ENCODE data around the gene MAMDC2.
"Not testable (repeated sequence)": the region's sequence is repeated elsewhere in the genome, so short reads cannot be mapped to it uniquely, and the experiment has no call there.

Gene MAMDC2

DNA sequence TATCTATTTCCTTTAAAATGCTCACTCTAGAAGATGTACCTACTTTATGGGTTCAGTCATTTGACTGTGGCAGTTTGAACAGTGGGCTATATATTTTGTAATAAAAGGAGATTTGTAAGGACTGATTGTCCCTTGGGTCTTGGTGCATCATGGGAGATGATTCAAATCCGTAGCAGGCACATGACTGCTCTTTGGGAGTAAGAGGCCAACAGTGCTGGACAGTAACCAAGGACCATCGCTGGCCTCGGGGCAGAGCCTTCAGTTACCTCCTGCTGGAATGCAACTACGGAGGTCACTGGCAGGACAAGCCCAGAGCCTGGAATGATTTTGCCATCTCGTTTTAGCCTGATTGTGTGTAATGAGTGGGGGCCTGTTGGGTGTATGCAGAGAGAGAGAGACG, 7.0 kb upstream of the MAMDC2 start:
- DNase-seq (ENCODE audit: low read depth), result no peak

DNA sequence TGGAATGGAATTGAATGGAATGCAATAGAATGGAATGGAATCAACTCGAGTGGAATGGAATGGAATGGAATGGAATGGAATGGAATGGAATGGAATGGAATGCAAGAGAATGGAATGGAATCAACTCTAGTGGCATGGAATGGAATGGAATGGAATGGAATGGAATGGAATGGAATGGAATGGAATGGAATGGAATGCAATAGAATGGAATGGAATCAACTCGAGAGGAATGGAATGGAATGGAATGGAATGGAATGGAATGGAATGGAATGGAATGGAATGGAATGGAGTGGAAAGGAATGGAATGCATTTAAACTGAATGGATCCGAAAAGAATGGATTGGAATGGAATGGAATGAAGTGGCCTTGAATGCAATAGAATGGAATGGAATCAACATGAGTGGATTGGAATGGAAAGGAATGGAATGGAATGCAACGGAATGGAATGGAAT, 5.5 kb upstream of the MAMDC2 start:
- DNase-seq (ENCODE audit: low read depth), result not testable (repeated sequence)

DNA sequence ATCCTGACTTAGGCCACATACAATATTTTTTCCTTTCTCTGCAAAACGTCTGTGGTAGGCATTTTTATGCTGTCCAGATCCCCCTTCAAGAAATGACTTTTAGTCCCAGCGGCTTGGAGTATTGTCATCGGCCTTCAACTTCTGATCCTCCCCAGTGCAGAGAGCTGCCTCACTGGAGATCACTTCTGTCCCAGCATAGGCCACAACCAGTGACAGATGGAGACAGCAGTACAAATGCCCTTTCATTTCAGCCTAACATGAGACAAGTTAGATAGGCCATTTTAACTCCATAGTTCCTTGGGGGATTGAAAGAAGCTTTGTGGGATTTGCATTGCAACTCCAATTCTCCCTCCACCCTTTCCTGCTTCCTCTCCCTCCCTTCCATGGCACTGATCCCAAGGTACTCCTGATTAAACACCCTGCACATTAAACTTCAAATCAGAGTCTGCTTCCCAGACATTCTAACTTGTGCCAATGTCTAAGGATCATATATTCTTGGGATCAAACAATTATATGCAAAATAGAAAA, 3.2 kb upstream of the MAMDC2 start:
- DNase-seq (ENCODE audit: low read depth), result no peak

DNA sequence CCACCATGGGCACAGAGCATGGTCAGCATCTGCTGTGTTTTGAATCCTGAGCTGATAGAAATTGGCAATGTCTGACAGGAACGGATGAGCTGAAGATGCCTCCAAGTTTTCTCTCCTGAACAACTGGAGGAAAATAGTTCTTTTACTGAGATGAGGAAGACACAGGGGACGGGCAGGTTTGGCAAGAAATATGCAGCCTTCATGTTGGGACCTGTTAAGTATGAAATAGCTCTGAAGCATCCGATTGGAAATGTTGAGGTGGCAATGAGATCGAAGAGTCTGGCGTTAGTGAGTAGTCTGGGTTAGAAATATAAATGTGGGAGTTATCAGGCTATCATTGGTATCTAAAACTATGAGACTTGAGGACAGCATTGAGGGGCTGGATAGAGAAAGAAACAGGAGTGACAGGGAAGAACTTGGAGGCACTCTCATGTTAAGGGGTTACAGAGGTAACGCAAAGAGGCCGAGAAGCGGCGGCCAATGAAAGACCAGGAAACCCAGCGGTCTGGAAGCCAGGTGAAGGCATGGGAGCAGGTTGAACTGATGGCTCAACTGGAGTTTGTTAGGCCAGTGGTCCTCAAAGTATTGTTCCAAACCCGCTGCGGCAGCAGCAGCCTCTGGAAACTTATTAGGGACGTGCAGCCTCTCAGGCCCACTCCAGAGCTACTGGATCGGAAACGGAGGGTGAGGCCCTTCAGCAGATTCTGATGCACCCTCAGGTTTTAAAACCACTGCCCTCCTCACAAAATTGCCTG, 1.0 kb upstream of the MAMDC2 start:
- no peak for DNase-seq (ENCODE audit: low read depth)

DNA sequence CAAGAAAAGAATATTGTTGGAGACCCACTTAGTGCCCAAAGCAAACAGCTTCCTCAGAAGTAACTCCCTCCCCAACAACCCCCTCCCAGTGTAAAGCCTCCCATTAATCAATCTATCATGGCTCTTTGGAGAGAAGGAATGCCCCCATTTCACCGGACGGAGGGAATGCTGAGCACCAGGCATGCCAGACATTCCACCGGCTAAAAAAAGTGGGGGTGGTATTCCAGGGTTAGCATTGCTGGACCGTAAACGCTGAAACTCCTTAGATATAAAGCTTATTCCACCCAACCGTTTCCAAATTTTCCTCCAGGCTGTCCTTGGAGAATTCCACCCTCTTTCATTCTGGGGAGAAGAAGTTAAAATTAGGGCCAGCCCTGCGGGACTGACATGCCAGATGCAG, 363 bp upstream of the MAMDC2 start:
- no peak for DNase-seq (ENCODE audit: low read depth)

DNA sequence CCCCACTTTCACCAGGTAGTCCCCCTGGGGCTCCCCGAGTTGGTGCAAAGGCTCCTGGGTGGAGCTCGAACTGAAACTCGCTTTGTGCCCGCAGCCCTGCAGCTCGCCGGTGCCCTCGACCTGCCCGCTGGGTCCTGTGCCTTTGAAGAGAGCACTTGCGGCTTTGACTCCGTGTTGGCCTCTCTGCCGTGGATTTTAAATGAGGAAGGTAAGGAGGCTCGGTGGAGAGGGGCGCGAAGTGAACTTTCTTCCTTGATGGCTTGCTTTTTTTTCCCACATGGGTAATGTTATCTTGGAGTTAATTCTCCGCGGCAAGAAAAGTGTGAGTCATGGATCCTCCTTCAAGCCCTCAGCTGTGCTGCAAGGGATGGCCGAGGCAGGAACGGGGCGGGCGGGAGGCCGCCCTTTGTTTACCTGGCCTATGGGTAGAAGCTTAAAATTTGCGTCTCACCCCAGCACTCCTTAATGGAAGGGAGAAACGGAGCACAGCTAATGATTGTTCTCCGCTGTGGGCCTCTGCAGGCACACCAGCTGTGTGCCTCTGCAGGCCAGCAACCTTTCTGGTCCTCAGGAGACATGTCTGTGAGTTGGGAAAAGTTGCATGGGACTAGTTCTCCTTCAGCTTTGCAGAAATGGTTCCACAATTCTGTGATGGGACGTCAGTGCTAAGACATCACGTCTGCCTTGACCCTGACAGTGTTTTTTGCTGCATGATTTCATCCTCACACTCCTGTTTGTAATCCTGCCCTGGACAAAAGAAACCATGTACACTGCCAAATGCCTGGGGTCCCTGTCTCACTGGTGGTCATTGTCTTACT, 1.1 kb downstream of the MAMDC2 start:
- no peak for DNase-seq (ENCODE audit: low read depth)

DNA sequence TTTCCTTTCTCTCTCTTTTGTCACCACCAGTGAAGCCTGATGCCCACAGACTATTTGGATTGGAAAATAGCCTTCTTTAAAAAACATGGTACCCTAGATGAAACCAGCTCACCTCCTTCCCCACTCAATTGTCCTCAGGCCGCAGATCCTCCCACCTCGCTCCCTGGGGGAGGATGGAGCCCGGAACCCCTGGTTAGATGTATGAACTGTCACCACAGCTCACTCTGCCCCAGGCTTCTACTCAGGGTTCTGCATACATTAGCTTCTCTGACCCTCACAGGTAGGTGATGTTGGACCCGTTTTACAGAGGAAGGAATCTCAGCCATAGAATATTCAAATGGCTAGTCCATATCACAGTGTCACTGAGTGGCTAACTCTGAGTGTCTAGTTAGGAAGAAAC, 1.8 kb downstream of the MAMDC2 start:
- DNase-seq (ENCODE audit: low read depth), result no peak

DNA sequence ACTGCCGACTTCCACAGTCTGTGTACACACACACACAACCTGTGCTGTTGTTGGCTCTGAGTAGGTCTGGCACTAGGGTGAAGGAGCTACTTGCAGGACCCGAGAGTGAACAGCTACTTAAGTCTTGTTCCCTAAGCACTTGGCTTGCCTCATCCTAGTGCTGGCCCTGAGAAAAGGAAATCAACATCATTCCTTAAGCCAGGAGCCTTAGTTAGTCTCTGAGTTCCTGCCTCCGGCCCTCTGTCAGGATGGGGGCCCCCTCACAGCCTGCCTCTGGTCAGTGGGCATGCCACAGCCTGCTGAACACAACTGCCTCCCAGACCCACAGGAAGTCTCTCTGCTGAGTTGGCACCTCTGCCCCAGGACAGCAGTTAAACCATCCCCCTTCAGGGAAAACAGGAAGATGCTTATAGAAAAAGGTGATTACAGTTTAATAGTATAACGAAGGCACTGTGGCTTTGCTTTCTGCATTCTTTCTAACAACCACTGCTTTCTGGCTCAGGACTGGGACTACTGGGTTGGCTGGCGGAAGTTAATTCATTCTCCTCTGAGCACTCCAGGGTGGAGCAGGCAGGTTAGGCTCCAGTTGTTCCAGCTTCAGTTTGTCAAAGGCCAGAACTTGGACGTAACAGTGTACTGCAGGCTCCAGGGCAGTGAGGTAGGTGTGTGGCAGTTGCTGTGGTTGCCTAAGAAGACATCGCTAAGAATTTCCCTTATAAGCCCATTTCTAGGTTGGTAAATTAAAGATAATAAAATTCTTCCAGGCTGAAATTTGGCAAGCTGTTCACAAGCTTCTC, 2.8 kb downstream of the MAMDC2 start:
- no peak for DNase-seq (ENCODE audit: low read depth)

DNA sequence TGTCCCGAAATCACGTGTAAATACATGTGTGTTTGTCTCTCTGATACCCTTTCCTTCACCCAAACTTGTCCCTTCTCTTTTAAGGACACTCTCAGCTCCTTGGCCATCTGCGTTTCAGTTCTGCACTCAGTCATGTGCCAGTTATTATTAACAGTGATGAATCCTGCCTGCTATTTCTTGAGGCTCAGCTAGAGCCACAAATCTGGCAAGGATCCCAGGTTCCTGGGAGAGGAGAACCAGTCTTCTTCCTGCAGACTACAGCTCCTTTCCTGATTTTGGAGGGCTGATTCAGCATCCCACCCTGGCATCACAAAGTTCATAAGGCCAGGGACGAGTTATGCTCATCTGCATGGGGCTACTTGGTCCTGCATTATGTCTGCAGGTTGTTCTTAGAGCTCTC, 5.6 kb downstream of the MAMDC2 start:
- peak; percentile 31 for DNase-seq (ENCODE audit: low read depth)

DNA sequence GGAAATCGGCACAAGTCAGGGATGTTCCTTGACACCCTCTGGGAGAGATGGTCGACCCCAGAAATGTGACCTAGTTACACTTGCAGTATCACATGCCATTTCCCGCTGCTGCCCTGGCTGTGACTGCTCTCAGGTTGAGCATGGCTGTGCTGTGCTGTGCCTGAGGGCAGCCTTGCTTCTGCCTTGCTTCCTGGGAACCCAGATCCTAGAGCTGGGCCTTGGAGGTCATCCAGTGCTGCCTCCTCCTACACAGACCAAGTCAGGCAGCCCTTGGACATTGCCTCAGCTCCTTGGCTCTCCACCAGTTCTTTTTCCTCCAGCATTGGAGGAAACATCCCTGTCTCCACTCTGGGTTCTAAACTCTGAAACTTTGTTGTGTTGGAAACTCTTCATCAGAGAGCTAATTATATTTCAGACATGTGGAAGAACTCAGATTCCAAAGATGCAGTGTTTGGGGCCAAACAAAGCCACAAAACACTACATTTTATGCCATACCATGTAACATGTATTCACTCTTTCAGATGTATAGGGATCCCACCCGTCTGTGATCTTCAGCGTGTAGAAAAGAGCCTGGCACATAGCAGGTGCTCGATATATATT, 6.1 kb downstream of the MAMDC2 start:
- DNase-seq (ENCODE audit: low read depth), result peak; percentile 56

DNA sequence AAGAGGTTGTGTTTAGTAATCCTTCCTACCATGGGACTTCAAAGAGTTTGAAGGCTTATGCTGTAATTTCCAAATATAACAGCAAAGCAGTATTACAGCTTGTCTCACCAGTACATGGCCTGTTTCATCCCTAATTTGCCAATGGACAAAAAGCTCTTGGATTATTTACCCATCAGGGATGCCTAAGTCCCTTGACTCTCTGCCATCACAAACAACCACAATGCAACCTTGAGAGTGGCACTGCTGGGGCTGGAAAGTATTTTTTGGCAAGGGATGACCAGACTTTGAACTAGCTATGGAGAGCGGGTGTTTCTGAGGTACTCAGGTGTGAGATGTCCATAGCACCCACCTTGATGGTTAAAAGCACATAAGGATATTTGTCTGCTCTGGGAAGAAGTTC, 9.1 kb downstream of the MAMDC2 start:
- no peak for DNase-seq (ENCODE audit: low read depth)

DNA sequence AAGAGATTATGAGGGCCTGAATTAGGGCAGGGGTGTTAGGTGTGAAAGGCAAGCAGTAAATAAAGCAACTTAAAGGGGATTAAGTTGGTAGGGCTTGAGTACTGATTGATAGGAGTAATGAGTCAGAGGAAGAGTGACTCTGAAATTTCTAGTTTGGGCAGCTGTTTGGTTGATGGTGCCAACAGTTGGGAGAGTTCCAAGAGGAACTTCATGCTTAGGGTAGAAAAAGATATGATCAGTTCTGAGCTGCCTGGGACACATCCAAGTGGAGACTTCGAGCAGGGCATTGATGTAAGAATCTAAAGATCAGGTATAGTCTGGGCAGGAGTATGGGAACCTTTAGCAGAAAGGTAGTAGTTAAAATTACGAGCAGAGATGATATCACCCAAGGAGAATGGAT, 10.2 kb downstream of the MAMDC2 start:
- peak; percentile 6 for DNase-seq (ENCODE audit: low read depth)

DNA sequence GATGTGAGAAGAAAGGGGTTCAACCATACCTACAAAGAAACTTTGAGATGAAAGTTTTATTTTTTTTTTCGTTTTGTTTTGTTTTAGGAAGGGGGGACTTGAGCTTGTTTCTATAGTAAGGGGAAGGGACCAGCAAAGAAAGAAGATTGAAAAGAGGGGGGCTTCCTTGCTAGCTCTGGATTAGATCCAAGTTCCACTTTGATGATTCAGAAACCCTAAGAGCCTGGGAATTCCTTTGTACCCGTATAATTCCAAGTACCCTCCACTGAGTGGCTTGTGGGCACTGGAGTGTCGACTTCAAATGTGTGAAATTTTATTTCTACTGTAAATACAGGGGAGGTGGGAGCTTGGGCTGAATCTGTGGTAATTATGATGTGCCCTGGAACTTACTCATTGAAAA, 10.9 kb downstream of the MAMDC2 start:
- no peak for DNase-seq (ENCODE audit: low read depth)

DNA sequence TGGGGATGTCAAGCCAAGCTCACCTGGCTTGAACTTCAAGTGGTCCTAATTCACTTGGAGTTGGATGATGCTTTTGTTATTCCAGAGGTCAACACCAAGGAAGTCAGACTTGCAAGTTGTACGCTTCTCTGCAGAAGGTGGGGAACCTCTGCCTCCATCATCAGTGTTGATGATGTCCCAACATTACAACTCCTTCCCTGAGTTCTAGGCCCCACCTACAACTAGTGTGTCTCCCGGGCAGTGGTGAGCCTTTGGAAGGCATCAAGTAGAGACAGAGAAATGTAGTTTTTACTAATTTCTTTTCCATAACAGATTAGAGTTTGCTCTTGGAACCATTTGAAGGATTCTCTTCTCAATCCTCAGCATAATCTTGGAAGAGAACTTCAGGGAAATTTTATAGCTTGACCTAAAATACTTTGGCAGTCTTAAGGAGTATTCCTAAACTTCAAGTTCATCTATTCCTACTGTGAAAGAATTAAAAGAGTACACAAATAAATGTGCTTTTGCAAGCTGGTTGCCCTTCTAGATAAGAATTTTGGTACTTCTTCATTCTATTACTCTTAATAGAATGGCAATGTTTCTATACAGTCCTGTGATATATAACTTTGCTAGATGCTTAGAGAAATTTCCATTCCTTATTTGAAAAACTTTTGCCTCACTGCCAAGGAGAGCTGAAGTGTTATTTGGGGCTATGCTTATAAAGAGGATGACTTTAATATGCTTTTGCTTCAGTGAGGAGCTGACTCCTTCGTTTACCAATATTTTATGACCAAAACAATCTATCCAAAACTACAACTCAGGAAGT, 12.0 kb downstream of the MAMDC2 start:
- no peak for DNase-seq (ENCODE audit: low read depth)

DNA sequence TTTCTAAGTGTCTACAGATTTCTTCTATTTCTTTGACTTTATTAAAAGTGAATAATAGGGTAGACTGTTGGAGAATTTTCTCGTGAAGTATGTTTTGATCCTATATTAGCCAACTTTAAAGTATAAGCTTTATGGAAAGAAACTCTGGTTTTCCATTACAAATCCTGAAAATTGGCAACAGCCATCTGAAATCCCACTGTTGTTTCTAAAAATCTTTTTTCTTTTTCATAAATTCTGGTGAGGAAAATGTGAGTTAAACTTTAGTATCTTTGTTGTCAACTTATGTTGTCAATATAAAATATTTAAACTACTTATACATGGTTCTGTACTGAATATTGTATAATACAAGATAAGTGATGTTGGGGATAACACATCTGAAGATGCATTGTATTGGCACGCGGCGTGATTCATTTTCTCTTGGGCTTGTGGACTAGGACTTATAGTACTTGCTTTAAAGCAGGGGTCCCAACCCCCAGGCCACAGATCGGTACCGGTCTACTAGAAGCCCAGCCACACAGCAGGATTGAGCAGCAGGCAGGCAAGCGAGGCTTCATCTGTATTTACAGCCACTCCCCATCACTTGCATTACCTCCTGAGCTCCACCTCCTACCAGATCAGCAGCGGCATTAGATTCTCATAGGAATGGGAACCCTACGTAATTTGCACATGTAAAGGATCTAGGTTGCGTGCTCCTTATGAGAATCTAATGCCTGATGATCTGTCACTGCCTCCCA, 12.7 kb downstream of the MAMDC2 start:
- DNase-seq (ENCODE audit: low read depth), result no peak

DNA sequence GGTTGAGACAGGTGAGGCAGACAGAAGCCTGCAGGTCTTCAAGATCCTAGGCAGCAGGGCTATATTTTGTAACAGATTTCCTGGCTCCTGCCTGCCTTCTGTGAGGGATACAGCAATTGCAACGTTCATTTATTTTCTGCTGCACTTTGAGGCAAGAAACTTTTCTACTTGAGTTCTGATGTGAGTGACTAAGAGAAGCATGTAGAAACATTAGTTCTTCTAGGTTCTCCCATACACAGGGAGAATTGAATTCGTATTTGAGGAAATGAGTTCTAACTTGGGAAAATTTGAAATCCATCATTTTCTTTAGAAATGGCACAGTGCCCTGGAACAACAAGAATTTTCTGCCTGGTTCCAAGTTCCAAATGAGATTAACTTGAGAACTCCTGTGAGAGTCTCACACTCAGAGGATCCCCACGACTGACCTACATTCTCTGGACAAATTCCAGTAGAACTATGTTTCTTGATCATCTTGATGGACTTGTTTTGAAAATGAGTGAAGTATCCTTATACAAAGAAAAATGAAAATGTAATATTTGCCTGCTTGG, 15.0 kb downstream of the MAMDC2 start:
- DNase-seq (ENCODE audit: low read depth), result no peak

DNA sequence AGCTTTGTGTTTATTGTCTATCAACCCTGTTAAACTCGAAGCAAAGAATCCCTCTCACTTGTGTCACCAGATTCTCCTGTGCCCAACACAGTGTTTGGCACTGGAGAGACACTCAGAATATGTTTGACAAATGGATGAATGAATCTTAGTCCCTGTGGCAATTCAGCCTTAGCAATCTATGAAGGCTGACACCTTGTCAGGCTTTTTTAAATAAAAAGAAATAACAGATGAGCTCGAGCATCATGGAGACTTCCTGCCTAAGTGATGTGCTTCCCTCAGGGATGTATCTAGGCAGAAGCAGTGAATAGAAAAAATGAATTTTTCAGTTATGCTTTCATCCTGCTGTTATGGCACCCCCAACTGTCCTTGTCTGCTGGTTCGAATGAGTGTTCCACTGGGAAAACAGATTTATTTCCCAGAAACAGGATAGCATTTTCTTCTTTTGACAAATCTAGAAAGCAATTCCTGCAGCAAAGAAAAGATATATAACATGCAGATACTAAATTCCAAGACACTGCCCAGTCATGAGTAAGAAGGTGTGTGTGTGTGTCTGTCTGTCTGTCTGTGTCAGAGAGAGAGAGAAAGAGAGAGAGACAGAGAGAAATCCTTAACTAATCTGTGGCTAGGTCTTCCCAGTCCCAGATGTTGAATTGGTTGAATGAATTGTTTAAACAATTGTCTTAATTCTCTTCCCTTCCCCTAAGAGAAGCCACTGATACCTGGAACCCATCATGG, 16.7 kb downstream of the MAMDC2 start:
- DNase-seq (ENCODE audit: low read depth), result no peak

DNA sequence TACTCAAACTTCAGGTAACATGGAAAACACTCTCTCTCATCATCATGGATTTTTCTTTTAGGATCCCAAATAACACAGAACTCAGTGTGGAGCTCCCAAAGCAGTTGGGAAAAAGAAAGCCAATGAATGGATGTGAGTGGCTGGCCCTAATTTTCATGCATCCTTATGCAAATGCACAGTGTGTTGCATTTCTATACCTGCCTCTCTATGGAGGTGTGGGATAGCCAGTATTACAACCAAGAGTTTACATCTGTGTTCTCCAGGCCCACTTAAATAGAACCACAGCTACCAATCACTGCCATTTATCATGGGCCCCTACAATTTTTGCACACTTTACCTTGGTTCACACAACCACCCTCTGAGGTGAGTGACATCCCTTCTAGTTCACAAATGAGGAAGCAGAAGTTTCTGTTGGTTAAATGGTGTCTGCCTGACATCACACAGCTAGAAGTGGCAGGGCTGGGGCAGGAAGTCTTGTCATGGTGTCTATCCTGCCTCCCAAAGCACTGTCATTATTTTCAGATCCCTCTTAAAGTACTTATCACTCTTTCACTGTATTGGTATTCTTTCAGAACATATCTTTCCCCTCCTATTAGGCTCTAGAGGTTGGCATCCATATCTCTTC, 17.3 kb downstream of the MAMDC2 start:
- no peak for DNase-seq (ENCODE audit: low read depth)

DNA sequence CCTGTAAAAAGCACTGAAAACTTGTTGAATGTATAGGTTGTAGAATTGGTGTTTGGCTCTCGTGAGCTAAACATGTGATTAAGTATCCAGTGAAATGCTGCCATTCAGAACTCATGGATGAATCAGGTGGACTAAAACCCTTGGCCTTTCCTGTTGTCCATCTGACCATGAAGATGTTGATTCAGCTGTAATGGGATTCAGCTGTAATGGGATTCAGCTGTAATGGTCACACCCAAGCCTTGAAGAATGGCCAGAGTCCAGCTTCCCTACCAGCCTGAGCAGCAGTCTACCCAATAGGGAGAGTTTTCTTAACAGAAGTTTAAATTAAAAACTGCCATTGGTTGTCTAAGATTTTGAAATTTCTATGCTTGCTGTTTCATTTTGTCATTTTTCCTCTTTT, 18.1 kb downstream of the MAMDC2 start:
- peak; percentile 55 for DNase-seq (ENCODE audit: low read depth)

Data from fibroblast of the conjunctiva (primary cell).